BJ (cell line): ENCODE data around the gene ACSF3. TPM values are rescaled to one million over a fixed set of nuclear protein-coding genes. Genes with fewer than 3 reads are reported as not detected.

Experiments used
- CTCF ChIA-PET: fragments of 350-600 bp; formaldehyde crosslinking; extraction: SDS; loops from one replicate; lab custom pipeline; 2021; ENCODE audit warnings: antibody characterized with exemption, inconsistent platforms; lab: Yijun Ruan, JAX
- POLR2A ChIA-PET: fragments of 300-600 bp; sonication (Branson Sonifier 250); formaldehyde crosslinking; extraction: SDS; loops from one replicate; lab custom pipeline; 2021; ENCODE audit warnings: antibody characterized with exemption; lab: Charles Lee
- DNase-seq: peaks from one replicate; pipeline ENCODE4 v3.0.0-alpha.2; 2011; ENCODE audit warnings: low read depth
- H3K27me3 ChIP-seq: 2 replicates; pipeline ENCODE4 v1.6.0; 2011; ENCODE audit warnings: low read length; ENCODE audit not compliant: control insufficient read depth, insufficient read depth
- H3K36me3 ChIP-seq: 2 replicates; pipeline ENCODE4 v1.5.1; 2011; ENCODE audit warnings: low read length; ENCODE audit not compliant: control insufficient read depth, insufficient read depth
- H3K4me3 ChIP-seq: 2 replicates; pipeline ENCODE4 v1.5.1; 2011; ENCODE audit warnings: low read depth, mild to moderate bottlenecking, control low read depth, low read length
- polyA plus RNA-seq: library from polyadenylated mRNA; depleted of rRNA; stranded (reverse); fragments of >200 nt; gene quantifications from 2 replicates; pipeline ENCODE4 v1.2.3, GENCODE V29; 2011
- TF ChIP-seq, protein P1 (sequence below): IDR thresholded peaks from 2 replicates; pipeline ENCODE4 v1.5.1; 2011; ENCODE audit warnings: low read depth, mild to moderate bottlenecking, control low read depth, inconsistent platforms, low read length, moderate library complexity; ENCODE audit not compliant: insufficient read depth

The ACSF3 gene
- polyA plus RNA-seq, 1 experiment: 12.5 TPM

DNA sequence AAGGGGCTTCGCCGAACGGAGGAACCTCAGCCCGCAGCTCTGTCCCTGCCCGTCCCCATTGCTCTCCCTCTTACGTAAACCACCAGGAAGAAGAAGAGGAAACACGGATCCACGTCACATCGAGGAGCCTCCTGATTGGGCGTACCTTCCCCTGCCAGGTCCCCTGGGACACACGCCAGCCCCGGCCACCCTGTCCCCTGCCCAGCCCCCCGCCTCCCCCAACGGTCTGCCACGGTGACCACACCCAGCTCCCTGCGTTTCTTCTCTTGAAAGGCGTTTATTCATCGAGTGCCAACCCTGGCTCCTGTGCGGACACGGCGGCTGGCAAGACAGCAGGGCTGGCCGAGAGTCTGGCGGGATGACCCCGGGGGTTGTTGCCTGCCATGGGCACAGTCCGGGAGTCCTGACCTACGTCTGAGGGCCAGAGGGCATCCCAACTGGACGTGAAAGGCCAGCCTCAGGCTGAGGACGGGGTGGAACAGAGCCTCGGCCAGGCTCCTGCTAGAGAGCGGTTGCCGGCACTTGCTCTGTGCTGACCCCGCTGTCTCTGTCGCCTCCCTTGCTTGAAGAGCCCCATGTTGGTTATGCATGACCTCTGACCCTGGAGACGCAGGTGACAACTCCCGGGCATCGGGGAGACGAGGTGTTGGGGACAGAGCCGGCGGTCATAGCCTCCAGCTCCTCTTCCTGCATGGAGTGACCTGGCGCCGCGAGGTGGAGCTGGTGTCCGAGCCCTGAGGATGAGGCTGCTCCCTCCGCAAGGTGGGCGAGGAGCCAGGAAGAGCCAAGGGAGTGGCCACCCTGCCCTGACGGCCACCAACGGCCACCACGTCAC is 40.5 kb upstream of the ACSF3 start:
- POLR2A ChIA-PET: no interaction called here
- H3K4me3 ChIP-seq: no peak overlapping the region
- no peak for DNase-seq
- no peaks in the 10 kb centered on the region for H3K27me3 ChIP-seq
- CTCF ChIA-PET: no interaction called here
- H3K36me3 ChIP-seq: no peaks in the 10 kb centered on the region
- TF ChIP-seq, protein P1, sequence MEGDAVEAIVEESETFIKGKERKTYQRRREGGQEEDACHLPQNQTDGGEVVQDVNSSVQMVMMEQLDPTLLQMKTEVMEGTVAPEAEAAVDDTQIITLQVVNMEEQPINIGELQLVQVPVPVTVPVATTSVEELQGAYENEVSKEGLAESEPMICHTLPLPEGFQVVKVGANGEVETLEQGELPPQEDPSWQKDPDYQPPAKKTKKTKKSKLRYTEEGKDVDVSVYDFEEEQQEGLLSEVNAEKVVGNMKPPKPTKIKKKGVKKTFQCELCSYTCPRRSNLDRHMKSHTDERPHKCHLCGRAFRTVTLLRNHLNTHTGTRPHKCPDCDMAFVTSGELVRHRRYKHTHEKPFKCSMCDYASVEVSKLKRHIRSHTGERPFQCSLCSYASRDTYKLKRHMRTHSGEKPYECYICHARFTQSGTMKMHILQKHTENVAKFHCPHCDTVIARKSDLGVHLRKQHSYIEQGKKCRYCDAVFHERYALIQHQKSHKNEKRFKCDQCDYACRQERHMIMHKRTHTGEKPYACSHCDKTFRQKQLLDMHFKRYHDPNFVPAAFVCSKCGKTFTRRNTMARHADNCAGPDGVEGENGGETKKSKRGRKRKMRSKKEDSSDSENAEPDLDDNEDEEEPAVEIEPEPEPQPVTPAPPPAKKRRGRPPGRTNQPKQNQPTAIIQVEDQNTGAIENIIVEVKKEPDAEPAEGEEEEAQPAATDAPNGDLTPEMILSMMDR: no peak

DNA sequence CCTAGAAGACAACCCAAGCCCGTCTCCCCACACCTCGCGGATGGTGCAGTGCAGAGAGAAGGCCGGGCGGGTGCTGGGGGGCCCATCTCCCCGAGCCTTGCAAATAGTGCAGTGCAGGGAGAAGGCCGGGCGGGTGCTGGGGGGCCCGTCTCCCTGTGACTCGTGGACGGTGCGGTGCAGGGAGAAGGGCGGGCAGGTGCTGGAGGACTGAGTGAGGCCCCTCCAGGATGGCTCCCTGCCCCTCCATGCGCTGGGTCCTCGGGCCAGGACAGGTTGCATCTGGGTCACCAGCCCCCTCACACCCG is 40.0 kb upstream of the ACSF3 start:
- POLR2A ChIA-PET: no interaction called here
- no peaks in the 10 kb centered on the region for H3K36me3 ChIP-seq
- DNase-seq: no peak
- CTCF ChIA-PET: no interaction called here
- TF ChIP-seq, protein P1: no peak
- H3K27me3 ChIP-seq: no peaks in the 10 kb centered on the region
- H3K4me3 ChIP-seq: no peak overlapping the region

DNA sequence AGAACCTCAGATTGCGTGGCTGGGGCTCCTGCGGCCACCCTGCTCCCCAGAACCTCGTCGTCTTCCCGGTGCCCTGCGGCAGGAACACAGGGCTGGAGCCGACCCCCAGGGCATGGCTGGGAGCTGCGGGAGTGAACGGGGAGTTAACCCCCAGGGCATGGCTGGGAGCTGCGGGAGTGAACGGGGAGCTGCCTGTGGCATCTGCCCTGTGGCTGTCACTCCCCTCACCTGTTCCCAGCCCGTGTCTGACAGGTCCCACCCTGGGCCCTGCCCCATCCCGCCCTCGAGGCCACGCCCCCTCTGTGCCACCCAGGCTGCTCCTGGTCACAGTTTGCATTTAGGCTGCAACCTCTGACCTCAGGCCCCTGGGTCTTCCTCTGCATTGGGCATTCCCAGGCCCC is 39.4 kb upstream of the ACSF3 start:
- POLR2A ChIA-PET: no interaction called here
- H3K4me3 ChIP-seq: no peak overlapping the region
- DNase-seq: no peak
- CTCF ChIA-PET: no interaction called here
- no peaks in the 10 kb centered on the region for H3K36me3 ChIP-seq
- TF ChIP-seq, protein P1: no peak
- no peaks in the 10 kb centered on the region for H3K27me3 ChIP-seq

DNA sequence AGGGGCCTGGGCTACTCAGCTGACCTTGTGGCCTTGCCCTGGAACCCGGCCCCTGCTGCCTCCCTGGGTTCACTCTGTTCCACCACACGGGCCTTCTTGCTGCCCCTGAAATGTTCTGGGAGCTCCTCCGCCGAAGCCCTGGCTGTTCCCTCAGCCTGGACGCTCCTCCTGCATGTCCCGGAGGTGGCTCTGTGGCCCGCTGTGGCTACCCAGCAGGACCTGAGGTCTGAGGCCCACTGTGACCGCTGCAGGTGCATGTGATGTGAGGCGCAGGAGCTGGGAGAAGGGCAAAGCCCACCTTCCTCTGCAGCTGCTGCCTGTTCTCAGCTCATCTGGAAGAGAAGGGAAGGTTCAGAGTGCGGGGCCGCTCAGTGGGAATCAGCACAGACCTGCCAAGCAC is 38.9 kb upstream of the ACSF3 start:
- Histone ChIP-seq H3K36me3 (no peaks in the 10 kb centered on the region), H3K27me3 (no peaks in the 10 kb centered on the region), H3K4me3 (no peak overlapping the region)
- DNase-seq: no peak
- TF ChIP-seq, protein P1: no peak
- CTCF ChIA-PET: no interaction called here
- POLR2A ChIA-PET: no interaction called here

DNA sequence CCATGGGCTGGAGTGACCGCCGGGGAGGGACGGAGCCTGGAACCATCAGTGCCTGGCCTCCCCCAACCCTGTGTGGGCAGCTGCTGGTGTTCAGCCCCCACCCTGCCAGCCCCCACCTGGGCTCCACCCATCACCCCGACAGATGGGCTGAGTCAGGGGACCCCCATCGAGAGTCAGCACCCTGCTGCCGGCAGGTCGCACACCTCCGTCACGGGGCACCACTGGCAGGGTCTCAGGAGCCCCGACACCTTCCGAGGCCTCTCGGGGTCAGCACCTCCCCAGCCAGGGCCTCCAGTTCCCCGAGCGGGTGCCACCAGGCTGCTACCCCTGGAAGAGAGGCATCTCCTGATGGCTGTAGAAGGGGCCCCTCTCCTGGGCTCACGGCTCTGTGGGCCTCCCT is 38.3 kb upstream of the ACSF3 start:
- CTCF ChIA-PET: no interaction called here
- POLR2A ChIA-PET: no interaction called here
- TF ChIP-seq, protein P1: no peak
- Histone ChIP-seq H3K27me3 (no peaks in the 10 kb centered on the region), H3K4me3 (no peak overlapping the region), H3K36me3 (no peaks in the 10 kb centered on the region)
- no peak for DNase-seq
